CD14-positive monocyte (primary cell): Measurements from ENCODE around the gene RRAS. TPM values are rescaled to one million over a fixed set of nuclear protein-coding genes. Genes with fewer than 3 reads are reported as not detected.

Experiments used
- DNase-seq, 3 donors: peaks; one replicate each; pipeline ENCODE4 v3.0.0-alpha.2; 2011 to 2022
- H2AFZ ChIP-seq: 2 replicates; pipeline ENCODE4 v1.6.0; 2012; ENCODE audit warnings: mild to moderate bottlenecking, low read depth, low read length, inconsistent platforms; ENCODE audit not compliant: insufficient read depth, poor library complexity, severe bottlenecking
- H3K27ac ChIP-seq, 2 donors: 1 replicate in 1 of 2; 2 replicates in 1 of 2; pipeline ENCODE4 v1.5.1; 2012 to 2013; ENCODE audit warnings: low read length in 2 of 2, control low read depth in 1 of 2, inconsistent platforms in 1 of 2, low read depth in 1 of 2, mild to moderate bottlenecking in 1 of 2
- H3K27me3 ChIP-seq, 2 donors: one replicate each; pipeline versions ENCODE4 v1.6.0 to v1.6.1; 2011 to 2013; ENCODE audit warnings: low read length in 2 of 2; ENCODE audit not compliant: control insufficient read depth in 2 of 2, insufficient read depth in 2 of 2
- H3K36me3 ChIP-seq, 2 donors: replicated peaks in 1 of 2; 1 replicate in 1 of 2; 2 replicates in 1 of 2; pipeline versions ENCODE4 v1.5.1 to v1.6.1; 2012 to 2013; ENCODE audit warnings: low read length in 2 of 2, control low read depth in 1 of 2, inconsistent platforms in 1 of 2, mild to moderate bottlenecking in 1 of 2; ENCODE audit not compliant: insufficient read depth in 2 of 2, control insufficient read depth in 1 of 2
- H3K4me1 ChIP-seq, 2 donors: 1 replicate in 1 of 2; 2 replicates in 1 of 2; pipeline versions ENCODE4 v1.5.1 to v1.6.1; 2012 to 2013; ENCODE audit warnings: low read length in 2 of 2, control low read depth in 1 of 2, inconsistent platforms in 1 of 2, mild to moderate bottlenecking in 1 of 2, moderate library complexity in 1 of 2; ENCODE audit not compliant: insufficient read depth in 2 of 2, control insufficient read depth in 1 of 2
- H3K4me2 ChIP-seq: replicated peaks from 2 replicates; pipeline ENCODE3; 2012; ENCODE audit warnings: low read length, moderate library complexity, mild to moderate bottlenecking; ENCODE audit not compliant: poor library complexity, severe bottlenecking; ENCODE audit errors: extremely low read depth
- H3K4me3 ChIP-seq, 3 experiments: fragments of 200-600 bp in 1 of 3; sonication (generic) in 1 of 3; replicated peaks in 1 of 3; 1 replicate in 2 of 3; 2 replicates in 1 of 3; pipeline ENCODE4 v1.5.1; 2011 to 2013; ENCODE audit warnings: low read length in 3 of 3, mild to moderate bottlenecking in 3 of 3, control low read depth in 2 of 3, low read depth in 2 of 3, inconsistent platforms in 1 of 3, moderate library complexity in 1 of 3
- H3K79me2 ChIP-seq: 2 replicates; pipeline ENCODE4 v1.6.0; 2012; ENCODE audit warnings: mild to moderate bottlenecking, control low read depth, inconsistent platforms, low read length, moderate library complexity; ENCODE audit not compliant: insufficient read depth
- H3K9ac ChIP-seq: 2 replicates; pipeline ENCODE4 v1.6.0; 2017; ENCODE audit warnings: low read length, mild to moderate bottlenecking; ENCODE audit not compliant: insufficient read depth, poor library complexity, severe bottlenecking
- H3K9me3 ChIP-seq, 2 donors: replicated peaks in 1 of 2; 1 replicate in 1 of 2; 2 replicates in 1 of 2; pipeline versions ENCODE4 v1.5.1 to v1.6.1; 2012 to 2013; ENCODE audit warnings: low read length in 2 of 2, control low read depth in 1 of 2; ENCODE audit not compliant: control insufficient read depth in 1 of 2, insufficient read depth in 1 of 2
- H4K20me1 ChIP-seq: 2 replicates; pipeline ENCODE4 v1.6.0; 2012; ENCODE audit warnings: mild to moderate bottlenecking, low read length, control low read depth, moderate library complexity; ENCODE audit not compliant: insufficient read depth
- H3K27ac Mint-ChIP-seq, 7 donors: one replicate each; pipeline ENCODE4 v1.8.0; 2020; ENCODE audit warnings: mild to moderate bottlenecking in 7 of 7, mixed read lengths in 7 of 7, moderate library complexity in 6 of 7, inconsistent platforms in 2 of 7
- H3K27me3 Mint-ChIP-seq, 3 donors: one replicate each; pipeline ENCODE4 v1.8.0; 2021 to 2022; ENCODE audit warnings: low read depth in 3 of 3, mild to moderate bottlenecking in 3 of 3, mixed read lengths in 3 of 3, moderate library complexity in 3 of 3, inconsistent platforms in 1 of 3
- H3K36me3 Mint-ChIP-seq, 2 donors: one replicate each; pipeline ENCODE4 v1.8.0; 2020; ENCODE audit warnings: mixed read lengths in 2 of 2, inconsistent platforms in 1 of 2, mild to moderate bottlenecking in 1 of 2
- H3K4me1 Mint-ChIP-seq: one replicate; pipeline ENCODE4 v1.8.0; 2020; ENCODE audit warnings: mild to moderate bottlenecking, mixed read lengths
- H3K4me3 Mint-ChIP-seq, 2 donors: one replicate each; pipeline ENCODE4 v1.8.0; 2020; ENCODE audit warnings: mild to moderate bottlenecking in 2 of 2, mixed read lengths in 2 of 2, moderate library complexity in 1 of 2
- H3K9me3 Mint-ChIP-seq, 7 donors: one replicate each; pipeline ENCODE4 v1.8.0; 2020 to 2022; ENCODE audit warnings: mixed read lengths in 7 of 7, mild to moderate bottlenecking in 6 of 7, moderate library complexity in 6 of 7, inconsistent platforms in 2 of 7
- CTCF ChIP-seq: fragments of 200-600 bp; IDR thresholded peaks from one replicate; pipeline ENCODE4 v1.8.0; 2022; ENCODE audit warnings: antibody characterized with exemption, mild to moderate bottlenecking
- WGBS: methylation state at CpG from one replicate; pipeline ENCODE4 v1.1.5; 2013; ENCODE audit warnings: missing lambda C conversion rate; ENCODE audit not compliant: insufficient coverage; 5-methylcytosine and 5-hydroxymethylcytosine counted together
- intact Hi-C, 2 donors: fragments of 100-400 bp; cut with micrococcal nuclease; formaldehyde crosslinking; loops; one replicate each; pipeline versions ENCODE4 v1.15.0 to v1.15.1; 2023
- polyA plus RNA-seq, 3 donors: library from polyadenylated mRNA; depleted of rRNA in 1 of 3; unstranded in 2 of 3; stranded (reverse) in 1 of 3; fragments of 300-500 nt in 2 of 3; fragments of >200 nt in 1 of 3; fragmentation: Illumina TruSeq in 2 of 3; gene quantifications; 1 replicate in 2 of 3; 2 replicates in 1 of 3; pipeline ENCODE4 v1.2.3, GENCODE V29; 2012 to 2021

Gene RRAS
- polyA plus RNA-seq, 3 donors = 74.9 to 91.7 (median 80.0) TPM

DNA sequence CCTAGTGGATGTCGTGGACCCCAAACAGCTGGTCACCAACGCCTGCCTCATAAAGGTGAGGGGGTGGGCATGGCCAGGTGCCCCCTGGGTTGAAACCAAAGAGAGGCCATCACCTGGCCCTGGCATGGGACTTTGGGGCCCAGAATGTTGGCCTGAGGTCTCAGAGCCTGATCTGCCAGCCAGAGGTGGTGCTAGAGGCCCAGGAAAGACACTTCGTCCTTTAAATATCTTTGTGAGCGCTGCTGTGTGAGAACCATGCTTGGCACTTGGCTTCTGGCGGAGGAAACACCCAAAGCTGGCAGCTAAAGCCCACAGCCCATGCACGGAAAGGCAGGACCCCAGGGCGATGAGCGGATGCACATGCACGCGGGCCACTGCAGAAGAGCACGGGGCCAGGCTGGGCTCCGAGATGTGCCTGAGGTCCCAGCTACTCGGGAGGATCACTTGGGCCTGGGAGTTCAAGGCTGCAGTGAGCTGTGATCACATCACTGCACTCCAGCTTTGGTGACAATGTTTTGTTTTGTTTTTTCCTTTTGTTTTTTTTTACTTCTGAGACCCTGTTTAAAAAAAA lies 45.1 kb upstream of the RRAS start:
- no peak for DNase-seq
- H3K79me2 ChIP-seq = peaks cover 9% of the 10 kb centered on the region
- peaks cover 0 to 4% (median 0%) of the 10 kb centered on the region in 7 donors for H3K9me3 Mint-ChIP-seq
- no peak overlapping the region for H3K4me2 ChIP-seq
- no peak overlapping the region for H3K9ac ChIP-seq
- H3K27ac Mint-ChIP-seq = peak overlapping the region in 2 of 7 donors; percentile 4 to 37
- 97% methylated on average over 13 of the region's 13 CpGs for whole genome bisulfite sequencing
- H3K27me3 ChIP-seq = peaks cover 1 to 12% of the 10 kb centered on the region in 2 donors
- H3K36me3 Mint-ChIP-seq = peaks cover 62 to 72% of the 10 kb centered on the region in 2 donors
- no peak overlapping the region for H3K4me3 ChIP-seq
- H2AFZ ChIP-seq = no peak overlapping the region
- H3K9me3 ChIP-seq = peaks cover 0 to 4% of the 10 kb centered on the region in 2 donors
- H3K27me3 Mint-ChIP-seq = peaks cover 18 to 19% (median 18%) of the 10 kb centered on the region in 3 donors
- peaks cover 10% of the 10 kb centered on the region for H4K20me1 ChIP-seq
- H3K4me1 Mint-ChIP-seq = peaks cover 19% of the 10 kb centered on the region
- no peak overlapping the region for H3K4me3 Mint-ChIP-seq
- intact Hi-C loops = no loop called here
- no peak for TF ChIP-seq CTCF
- H3K4me1 ChIP-seq = peaks cover 22 to 28% of the 10 kb centered on the region in 2 donors
- H3K36me3 ChIP-seq = peaks cover 33 to 47% of the 10 kb centered on the region in 2 donors
- no peak overlapping the region for H3K27ac ChIP-seq

DNA sequence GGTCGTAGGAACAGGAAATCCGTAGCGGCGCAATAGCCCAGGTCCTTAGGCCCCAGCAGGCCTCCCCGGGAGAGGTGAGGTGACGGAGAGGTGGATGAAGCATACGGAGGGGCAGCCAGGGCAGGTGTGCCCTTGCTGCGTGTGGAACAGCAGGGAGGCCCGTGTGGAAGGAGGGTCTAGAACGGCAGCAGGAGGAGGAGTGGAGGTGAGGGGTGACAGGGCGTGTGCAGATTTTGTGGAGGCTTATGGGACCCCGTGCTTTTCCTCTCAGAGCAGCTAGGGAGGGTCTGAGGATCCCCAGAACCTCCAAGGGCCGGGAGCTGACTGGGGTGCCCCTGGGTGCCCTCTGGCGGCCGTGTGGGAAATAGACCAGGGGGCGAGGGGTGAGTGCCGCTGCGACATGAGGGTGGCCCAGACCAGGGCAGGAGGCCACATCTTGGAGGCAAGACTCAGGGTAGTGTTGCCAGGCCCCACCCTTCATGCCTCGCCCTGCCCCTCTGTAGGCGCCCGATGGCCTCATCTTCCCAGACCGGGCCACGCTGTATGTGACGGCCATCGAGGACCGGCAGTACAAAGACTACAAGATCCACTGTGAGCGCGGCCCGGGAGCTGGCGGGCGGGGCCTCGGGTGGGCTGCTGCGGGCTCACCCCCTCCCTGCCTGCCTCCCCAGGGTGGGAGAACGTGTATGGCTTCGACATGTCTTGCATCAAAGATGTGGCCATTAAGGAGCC lies 44.5 kb upstream of the RRAS start:
- Mint-ChIP-seq H3K4me1 (peaks cover 16% of the 10 kb centered on the region), H3K9me3 (peaks cover 0 to 2% (median 0%) of the 10 kb centered on the region in 7 donors), H3K27ac (peak overlapping the region in 3 of 7 donors; percentile 5 to 68 (median 44)), H3K4me3 (no peak overlapping the region), H3K36me3 (peaks cover 58 to 72% of the 10 kb centered on the region in 2 donors), H3K27me3 (peaks cover 11 to 12% (median 12%) of the 10 kb centered on the region in 3 donors)
- Histone ChIP-seq H3K9ac (no peak overlapping the region), H3K27ac (no peak overlapping the region), H3K36me3 (peaks cover 33 to 47% of the 10 kb centered on the region in 2 donors), H3K4me1 (peaks cover 16 to 24% of the 10 kb centered on the region in 2 donors), H3K27me3 (peaks cover 0 to 5% of the 10 kb centered on the region in 2 donors), H4K20me1 (peaks cover 15% of the 10 kb centered on the region), H3K79me2 (peaks cover 16% of the 10 kb centered on the region), H3K4me3 (no peak overlapping the region), H3K4me2 (no peak overlapping the region), H2AFZ (no peak overlapping the region), H3K9me3 (no peaks in the 10 kb centered on the region)
- WGBS = 92% methylated on average over 33 of the region's 35 CpGs
- DNase-seq = no peak
- intact Hi-C loops = no loop called here
- peak; percentile 48 for TF ChIP-seq CTCF
